ENCODE results near the gene GRK5.

- TF ChIP-seq CTCF (IDR thresholded peaks at IDR 0.05; ENCODE audit: low read length) (no peak), EZH2phosphoT487 (IDR thresholded peaks at IDR 0.05; ENCODE audit: low read length) (no peak), EZH2 (optimal IDR thresholded peaks at IDR 0.05; ENCODE audit: low read depth, low read length) (no peak)
Observed at GRCh38 chr10:119352807-119353206, 145.4 kb downstream of the GRK5 start.

Data from MM.1S (cell line).